Stimulated activated CD8-positive, alpha-beta memory T cell treated with anti-CD3 and anti-CD28 coated beads, Interleukin-12 subunit alpha, Interleukin-12 subunit beta, amount 100 ng/mL, for 4 hours (primary cell): ENCODE data around the gene SH3GL3.

Experiments
- DNase-seq: peaks from one replicate; pipeline ENCODE4 v3.0.0-alpha.2; 2020; ENCODE audit warnings: low read depth

SH3GL3 gene

GRCh38 chr15:83616840-83617239 is 169.7 kb downstream of the SH3GL3 start:
- DNase-seq, result no peak

- no peak for DNase-seq
Observed at GRCh38 chr15:83626171-83626802, 179.1 kb downstream of the SH3GL3 start.

GRCh38 chr15:83631534-83631933 is 184.4 kb downstream of the SH3GL3 start:
- no peak for DNase-seq

- DNase-seq, result no peak
Observed at GRCh38 chr15:83643201-83643600, 196.1 kb downstream of the SH3GL3 start.

- no peak for DNase-seq
Observed at GRCh38 chr15:83644439-83644838, 197.3 kb downstream of the SH3GL3 start.

GRCh38 chr15:83650831-83651230 is 203.7 kb downstream of the SH3GL3 start:
- DNase-seq, result no peak

GRCh38 chr15:83651541-83651940 is 204.4 kb downstream of the SH3GL3 start:
- DNase-seq, result no peak

GRCh38 chr15:83652626-83653204 is 205.6 kb downstream of the SH3GL3 start:
- DNase-seq, result no peak

GRCh38 chr15:83653288-83653638 is 206.1 kb downstream of the SH3GL3 start:
- no peak for DNase-seq

- no peak for DNase-seq
Observed at GRCh38 chr15:83653639-83654378, 206.7 kb downstream of the SH3GL3 start, which contains the start of gene ADAMTSL3. Gene ADAMTSL3 (plus strand): TSS chr15:83654123. CDS start chr15:83655762, 1,639 bp downstream.

GRCh38 chr15:83654379-83655236 is 207.5 kb downstream of the SH3GL3 start:
- no peak for DNase-seq

GRCh38 chr15:83655237-83655616 is 208.1 kb downstream of the SH3GL3 start:
- no peak for DNase-seq

GRCh38 chr15:83656192-83656591 is 209.1 kb downstream of the SH3GL3 start:
- DNase-seq, result no peak

GRCh38 chr15:83656943-83657528 is 209.9 kb downstream of the SH3GL3 start:
- no peak for DNase-seq

- DNase-seq, result no peak
Observed at GRCh38 chr15:83657549-83657948, 210.4 kb downstream of the SH3GL3 start.

GRCh38 chr15:83658430-83659416 is 211.6 kb downstream of the SH3GL3 start:
- no peak for DNase-seq

- no peak for DNase-seq
Observed at GRCh38 chr15:83659417-83659812, 212.3 kb downstream of the SH3GL3 start.

GRCh38 chr15:83665480-83665879 is 218.3 kb downstream of the SH3GL3 start:
- no peak for DNase-seq
